Stimulated activated CD4-positive, alpha-beta T cell treated with anti-CD3 and anti-CD28 coated beads, Interleukin-1b, Interleukin-23, amount 100 ng/mL, for 4 hours (primary cell): ENCODE measurements around the gene ADARB2.

Experiments
- DNase-seq, 2 donors: peaks; one replicate each; pipeline ENCODE4 v3.0.0-alpha.2; 2020; ENCODE audit warnings: low read depth in 2 of 2

ADARB2 gene

DNA sequence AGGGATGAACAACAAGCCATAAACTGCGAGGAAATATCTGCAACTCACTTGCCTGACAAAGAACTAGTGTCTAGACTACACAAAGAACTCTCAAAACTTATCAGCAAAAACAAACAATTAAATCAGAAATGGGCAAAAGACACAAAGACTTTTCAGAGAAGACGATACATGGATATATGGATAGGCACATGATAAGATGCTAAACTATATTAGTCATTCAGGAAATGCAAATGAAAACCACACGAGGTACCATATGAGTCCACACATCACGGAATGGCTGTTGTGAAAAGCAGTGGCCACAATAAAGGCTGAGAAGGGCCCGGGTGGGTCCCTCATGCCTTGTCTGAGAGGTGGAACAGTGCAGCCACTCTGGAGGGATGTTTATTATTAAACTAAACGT is 413.4 kb downstream of the ADARB2 start:
- DNase-seq = no peak

DNA sequence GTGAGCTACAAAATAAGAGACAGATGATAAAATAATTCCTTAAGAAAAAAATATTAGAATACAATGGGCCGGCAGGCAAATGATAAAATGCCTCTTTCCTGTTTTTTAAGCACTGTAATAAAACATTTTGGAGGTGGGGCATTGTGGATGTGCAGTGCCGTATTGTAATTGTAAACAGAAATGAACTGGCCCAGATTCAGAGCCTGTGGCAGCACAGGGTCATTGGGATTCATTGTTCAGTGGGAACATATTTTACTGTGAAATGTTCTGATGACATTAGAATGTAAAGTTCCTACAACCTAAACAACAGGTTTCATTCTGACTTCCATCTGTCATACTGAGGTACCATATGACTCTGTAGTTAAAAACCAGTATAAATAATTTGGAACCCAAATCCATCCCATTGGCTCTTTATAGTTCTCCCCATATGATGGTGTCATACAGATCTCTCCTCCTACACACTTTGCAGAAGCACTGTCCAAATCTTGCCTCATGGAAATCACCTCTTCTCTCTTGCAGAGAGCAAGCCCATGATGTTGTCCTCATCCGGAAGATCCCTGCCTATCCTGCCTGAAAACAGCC is 416.5 kb downstream of the ADARB2 start:
- no peak for DNase-seq

DNA sequence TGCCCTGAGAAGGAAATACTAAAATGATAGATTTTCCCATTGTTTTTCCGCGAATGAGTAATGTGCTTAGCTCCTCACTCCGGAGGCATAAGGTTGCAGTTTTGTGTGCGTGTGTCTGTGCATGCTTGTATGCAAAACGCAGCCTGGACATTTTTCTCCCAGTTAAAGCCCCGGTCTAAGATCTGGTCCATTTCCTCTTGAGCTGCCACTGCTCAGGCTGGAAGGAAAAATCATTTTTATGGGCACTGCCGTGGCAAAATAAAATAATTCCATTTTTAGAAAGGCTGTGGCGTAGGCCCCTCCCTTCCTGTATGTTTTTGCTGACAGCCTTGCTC is 420.5 kb downstream of the ADARB2 start:
- no peak for DNase-seq

DNA sequence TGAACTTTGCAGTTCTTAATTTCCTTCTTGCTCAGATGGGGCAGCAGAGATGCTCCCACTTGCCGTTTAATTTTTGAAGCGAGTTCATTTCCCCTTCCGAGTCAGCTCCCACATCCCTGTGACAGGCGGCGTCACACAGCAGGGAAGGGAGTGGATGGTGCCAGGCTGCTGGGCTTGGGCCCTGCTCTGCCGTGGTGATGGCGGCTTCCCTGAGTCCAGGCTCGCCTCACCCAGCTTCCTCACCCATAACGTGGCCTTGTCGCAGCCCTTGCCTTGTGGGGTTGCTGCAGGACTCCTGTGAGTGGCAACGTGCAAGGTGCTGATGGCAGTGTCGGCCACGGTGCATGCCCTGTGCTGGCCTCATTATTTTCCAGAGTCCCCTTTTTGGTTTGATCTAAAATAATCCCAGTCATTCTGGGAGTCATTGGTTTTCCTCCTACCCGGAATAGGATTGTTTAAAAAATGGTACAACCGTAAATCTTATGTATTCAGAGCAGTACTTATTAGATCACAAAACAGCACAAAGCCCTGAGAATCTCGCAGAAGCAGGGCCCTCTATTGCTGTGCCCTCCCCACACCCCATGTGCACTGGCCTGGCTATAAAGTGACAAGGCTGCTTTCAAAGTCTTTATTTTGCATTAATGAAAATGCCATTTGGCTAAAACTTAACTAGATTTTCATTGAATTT is 421.1 kb downstream of the ADARB2 start:
- no peak for DNase-seq

DNA sequence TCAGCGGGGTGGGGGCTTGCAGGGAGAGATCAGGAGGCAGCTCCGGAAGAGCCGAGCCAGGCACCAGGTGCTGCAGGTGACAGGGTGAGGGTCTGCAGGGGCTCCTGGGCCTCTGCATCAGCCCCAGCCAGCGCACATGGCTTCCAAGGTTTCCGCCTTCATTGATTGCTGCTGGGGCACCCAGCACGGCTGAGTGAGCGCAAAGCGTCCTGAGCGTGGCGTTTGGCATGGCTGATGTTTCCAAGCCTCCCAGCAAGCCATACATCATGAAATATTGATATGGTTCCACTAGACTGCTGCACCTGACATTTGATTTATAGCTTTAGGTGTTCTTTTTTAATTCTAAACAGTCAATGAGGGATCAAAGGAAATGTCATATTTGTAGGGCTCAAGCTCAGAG is 422.1 kb downstream of the ADARB2 start:
- DNase-seq = no peak

DNA sequence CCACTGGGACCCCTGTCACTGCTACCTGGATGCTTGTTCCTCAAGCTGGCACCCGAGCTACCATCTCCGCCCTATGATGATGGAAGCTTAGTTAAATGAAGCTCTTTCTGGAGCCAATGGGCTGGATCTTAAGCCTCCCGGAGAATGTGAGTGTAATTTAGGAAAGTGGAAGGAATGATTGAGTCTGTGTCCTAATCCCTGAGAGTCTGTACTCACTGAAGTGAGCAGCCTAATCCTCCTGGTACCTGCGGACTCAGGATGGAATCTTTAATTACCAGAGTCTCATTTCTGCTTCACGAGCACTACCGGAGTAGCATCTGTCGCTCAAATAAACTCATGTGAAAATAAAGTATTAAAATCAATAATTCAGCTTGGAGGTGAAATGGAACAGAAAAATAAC is 425.6 kb downstream of the ADARB2 start:
- no peak for DNase-seq

DNA sequence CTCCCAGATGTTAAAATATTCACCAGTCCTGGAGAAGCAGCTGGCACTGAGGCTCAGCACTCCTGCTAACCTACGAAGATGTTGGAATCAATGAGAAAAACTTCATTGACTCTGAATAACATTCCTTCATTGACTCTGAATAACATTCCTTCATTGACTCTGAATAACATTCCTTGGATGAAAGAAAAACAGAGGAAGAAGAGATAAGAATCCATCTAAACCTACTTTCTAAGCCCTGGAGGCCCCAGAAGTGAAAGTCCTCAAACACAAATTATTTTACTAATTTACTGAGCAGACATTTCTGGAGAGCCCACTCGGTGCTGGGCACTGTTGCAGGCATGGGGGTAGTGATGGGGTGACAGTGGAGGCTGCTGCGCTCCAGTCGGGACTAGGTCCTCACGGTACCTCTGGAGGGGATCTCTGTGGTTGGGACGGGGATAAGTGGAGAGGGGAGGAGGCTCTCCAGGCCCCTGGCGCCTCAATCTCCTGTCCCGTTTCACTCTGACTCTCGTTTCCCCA is 427.0 kb downstream of the ADARB2 start:
- DNase-seq = no peak

DNA sequence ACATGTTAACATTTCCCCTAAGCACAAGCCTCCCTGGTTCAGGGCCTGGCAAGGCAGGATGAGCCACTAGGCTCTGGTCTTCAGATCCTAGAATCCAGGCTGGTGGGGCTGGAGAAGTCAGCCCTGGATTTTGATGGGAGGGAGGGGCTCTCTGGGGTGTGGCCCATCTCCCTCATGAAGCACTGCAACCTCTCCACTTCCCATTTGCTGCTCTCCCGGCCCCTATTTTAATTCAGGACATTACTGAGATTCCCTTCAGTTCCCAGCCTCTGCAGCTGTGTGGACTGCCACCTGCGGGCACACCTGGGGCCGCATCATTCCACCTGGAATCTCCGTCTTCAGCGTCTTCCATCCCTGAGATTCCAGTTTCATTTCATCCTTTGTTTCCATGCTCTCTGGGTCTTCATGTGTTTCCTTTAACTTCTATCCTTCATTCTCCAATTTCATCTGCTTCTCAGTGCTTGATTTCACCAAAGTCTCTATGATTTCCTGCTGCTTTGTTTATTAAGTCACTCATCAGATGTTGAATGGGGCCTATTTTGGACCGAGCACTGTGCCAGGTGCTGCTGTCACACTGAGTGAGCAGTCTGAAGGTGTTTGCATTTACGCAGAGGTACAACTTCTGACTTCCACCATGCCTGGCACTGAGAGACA is 427.6 kb downstream of the ADARB2 start:
- no peak for DNase-seq

DNA sequence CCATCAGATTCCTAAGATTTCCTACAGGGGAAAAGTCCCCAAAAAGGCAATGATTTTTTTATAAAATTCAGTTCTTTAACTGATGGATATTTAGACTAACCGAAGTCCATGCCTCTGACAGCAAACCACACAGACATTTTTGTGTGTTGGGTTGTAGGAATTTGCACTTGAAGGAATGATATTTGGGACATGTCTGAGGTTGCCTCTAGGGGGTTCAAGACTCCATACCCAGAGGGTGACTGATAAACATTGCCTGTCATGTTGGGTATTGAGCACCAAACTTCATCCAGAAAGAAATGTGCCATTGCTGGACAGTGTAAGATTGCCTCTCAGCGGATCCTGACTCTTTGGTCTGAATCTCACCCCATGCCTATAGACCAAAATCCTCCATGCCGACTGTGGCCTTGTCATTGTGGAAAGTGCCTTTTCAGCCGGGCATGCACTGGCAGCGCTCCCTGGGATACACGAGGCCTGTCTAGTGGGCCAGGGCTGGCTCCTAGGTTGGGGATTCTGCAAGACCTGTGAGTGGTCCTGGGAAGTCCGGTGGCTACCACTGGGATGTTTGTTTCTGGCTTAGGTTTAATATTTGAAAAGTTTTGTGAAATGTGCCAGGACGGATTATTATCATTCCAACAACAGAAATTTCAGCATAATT is 428.2 kb downstream of the ADARB2 start:
- DNase-seq = no peak

DNA sequence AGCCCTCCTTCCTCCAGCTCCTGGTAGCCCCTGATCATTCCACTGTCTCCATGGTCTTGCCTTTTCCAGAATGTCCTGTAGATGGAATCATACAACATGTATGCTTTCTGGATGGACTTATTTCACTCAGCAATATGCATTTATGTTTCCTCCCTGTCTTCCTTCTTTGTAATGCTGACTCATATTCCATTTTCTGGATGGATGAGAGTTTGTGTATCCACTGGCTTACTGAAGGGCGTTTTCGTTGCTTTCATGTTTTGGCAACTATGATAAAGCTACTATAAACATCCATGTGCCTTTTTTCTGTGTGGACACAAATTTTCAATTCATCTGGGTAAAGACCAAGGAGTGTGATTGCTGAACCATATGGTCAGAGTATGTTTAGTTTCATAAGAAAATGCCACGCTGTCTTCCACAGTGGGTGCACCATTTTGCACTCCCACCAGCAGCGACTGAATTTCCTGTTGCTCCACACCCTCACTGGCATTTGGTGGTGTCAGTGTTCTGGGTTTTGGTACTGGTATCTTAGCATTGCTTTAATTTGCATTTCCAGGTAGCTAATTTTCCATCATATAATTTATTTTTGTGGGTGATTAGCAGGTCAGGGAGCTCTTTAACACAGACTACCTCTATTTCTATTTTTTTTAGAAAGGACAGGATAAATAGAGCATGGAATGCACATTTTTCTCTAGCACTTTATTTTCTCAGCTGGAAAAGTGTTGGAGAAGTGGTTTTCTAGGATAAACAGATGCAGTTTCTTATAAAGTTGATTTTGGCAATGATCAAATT is 429.0 kb downstream of the ADARB2 start:
- no peak for DNase-seq

DNA sequence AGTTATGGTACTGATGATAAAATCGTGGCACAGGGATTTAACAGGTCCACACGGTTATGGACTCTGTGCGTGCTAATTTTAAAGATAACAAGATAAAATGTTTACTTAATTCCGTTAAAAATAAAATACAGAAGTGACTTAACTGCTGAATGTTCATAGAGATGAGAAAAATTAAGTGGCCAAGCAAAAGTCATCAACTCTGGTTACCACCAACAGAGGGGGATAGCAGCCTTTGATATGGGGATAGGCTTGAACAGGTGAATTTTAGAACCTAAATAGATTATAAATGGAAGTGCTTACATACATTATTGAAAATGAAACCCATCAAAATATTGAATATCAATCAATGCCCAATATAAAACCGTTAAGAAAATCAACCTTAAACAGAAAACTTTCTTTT is 436.2 kb downstream of the ADARB2 start:
- DNase-seq = no peak

DNA sequence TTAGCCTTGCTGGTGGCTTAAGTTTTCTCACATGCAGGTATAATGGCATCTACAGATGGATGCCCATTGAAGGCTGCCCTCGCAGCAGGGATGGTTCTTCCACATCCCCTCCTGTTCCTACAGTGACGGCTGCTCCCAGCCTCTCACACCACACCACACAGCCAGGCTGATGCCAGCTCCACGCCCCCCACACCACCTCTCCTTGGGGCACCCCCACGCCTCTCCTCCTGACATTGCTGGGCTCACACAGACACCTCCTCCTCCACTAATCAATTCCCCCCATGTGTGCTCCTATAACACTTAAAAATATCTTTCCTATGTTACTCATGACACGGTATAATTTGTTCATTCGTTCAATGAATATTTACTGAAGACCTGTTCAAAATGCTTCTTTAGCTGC is 437.1 kb downstream of the ADARB2 start:
- DNase-seq = no peak

DNA sequence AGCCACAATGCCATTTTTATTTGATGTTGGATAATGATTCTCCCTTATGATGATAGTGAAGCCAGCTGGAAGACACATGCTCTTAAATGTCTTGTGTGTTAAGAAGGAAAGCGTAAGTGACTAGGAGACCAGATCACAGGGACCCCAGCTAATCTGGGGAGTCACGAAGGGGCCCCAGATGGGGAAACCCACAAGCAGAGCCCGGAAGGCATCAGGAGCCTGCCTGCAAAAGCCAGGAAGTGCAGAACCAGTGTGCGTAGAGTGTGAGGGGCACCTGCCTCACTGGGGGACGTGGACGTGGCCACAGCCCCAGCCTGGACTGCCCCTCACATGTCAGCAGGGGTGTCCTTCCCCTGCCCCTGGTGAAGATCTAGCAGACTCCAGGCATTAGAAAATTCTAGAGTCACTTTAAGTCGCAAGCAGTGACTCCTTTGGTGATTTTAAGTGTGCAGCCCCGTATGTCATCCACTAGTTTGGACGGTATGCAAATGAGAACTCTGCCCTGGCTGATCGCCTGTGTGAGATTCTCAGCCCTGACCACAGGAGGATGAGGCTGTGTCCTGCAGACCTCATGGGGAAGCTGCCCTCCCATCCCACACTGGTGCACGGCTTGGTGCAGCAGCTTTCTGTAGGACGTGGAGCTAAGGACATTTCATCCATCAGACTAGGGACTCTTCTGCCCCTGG is 438.1 kb downstream of the ADARB2 start:
- no peak for DNase-seq

DNA sequence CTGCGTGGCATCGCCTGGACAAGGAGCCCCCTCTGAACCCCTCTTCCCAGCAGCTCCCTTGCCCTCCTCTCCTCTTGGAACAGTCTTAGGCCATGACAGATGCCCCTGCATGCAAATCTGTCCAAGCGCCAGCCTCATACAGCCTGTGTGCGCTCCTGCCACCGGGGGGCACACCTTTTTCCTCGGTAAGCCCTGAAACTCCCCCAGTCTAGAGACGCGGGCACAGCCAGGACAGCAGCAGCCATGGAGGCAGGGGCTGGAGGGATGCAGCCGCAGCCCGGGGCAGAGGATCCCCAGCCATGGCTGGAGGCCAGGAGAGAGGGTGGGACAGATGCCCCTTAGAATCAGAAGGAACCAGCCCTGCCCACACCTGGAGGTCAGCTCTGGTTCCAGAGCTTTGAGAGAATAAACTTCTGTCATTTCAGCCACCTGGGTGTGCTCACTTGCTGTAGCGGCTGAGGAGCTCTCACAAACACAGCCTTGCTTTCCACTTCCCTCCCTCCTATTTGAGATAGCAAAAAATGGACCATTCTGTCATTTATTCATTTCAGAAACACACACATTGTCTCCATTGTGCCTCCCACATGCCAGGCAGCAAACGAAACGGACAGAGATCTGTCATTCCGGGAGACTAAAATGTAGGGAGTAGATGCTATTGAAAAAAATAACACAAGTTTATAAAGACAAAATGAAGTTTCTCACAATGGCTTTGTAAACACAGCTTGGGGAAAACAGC is 439.6 kb downstream of the ADARB2 start:
- no peak for DNase-seq

DNA sequence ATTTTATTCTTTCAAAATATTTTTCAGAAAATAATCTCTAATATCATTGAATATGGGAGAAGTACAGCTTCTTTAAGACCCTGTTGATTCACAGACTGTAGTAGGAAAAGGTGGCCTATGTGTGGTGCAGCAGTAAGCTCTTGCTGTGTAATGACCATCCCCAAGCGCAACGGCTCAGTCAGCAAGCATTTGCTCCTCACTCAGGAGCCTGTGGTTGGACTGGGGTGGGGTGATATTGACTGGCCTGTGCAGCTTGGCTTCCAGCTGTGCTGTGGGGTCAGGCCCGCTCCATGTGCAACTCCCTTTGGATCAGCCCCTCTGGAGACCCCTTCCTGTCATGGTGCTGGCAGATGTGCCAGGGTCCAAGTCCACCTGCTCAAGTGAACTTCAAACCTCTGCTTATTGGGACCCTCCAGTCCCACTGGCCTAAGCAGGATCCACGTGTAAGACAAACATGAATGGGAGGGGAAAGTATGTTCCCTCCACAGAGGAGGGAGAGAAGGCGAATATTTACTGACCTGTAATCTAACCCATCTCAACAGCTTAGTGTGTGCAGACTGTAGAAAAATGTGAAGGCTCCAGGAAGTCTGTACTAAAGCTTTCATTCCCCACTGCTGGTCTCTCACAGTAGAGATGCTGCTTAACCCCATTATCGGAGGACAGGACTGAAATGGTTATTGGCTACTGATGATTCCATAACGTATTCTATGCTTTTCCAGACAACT is 441.4 kb downstream of the ADARB2 start:
- no peak for DNase-seq

DNA sequence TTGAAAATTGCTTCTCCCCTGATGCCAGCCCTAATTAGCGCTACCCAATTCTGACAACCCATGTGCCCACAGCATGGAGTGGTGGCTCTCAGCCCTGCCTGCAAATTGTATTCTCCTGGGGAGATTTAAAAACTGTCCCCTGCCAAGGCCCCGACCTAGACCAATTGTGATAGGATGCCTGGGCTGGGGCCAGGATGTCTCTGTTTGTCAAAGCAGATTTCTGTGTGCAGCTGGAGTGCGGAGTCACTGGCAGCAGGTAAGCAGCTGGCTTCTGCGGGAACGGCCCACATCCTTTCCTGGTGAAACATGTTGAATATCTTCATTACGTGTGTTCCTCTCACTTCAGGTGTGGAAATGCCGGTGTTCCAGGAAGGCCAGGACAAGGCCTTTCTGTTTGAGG is 442.6 kb downstream of the ADARB2 start:
- DNase-seq = no peak

DNA sequence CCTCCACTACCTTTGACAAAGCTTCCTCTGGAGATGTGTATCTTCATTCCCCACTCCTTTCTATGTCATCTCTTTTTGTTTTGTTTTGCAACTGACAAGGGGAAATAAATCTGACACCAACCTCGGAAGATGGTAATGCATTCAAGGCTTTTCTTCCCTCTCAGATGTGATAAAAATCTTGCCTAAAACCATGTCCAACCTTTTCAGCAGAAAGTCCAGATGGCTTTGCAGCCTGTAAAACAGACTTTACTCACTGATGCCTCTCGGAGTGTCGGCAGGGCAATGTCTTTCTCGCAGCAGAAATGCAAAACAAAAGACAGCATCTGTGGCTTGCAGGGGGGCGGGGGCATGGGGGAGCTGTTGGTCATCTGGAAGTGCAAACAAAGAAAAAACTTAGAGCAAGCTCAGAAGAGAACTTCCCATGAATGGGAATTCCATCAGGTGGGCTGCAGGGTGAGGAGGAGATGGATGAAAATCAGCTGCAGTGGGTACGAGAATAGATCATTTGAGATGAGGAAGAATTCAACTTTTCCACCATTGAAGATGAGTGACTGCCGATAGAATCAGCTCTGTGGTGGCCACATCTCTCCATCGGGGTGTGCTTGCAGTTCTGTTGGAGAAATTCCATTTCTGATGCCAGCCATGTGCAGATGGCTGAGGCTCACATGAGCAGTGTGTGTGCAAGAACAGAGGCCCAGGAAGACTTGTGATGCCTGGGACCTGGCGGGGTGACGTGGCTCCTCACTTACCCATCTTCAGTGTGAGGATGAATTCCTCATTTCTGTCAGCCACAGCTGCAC is 443.5 kb downstream of the ADARB2 start:
- no peak for DNase-seq

DNA sequence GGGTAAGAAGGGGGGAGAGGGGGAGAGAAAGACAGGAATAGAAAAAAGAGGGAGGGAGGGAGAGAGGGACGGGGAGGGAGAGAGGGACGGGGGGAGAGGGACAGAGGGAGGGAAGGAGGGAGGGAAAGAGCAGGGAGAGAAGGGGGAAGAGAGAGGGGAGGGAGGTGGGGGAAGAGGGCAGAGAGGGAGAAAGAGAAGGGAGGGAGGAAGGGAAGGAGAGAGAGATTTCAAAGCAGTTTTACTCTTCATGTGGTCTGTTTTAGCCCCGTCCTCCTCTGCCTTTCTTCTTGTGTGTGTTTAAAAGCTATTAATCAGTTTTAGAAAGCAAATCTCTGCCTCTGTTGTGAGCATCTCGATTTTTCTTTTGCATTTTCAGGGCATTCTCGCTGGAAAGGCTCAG is 444.2 kb downstream of the ADARB2 start:
- DNase-seq = no peak

DNA sequence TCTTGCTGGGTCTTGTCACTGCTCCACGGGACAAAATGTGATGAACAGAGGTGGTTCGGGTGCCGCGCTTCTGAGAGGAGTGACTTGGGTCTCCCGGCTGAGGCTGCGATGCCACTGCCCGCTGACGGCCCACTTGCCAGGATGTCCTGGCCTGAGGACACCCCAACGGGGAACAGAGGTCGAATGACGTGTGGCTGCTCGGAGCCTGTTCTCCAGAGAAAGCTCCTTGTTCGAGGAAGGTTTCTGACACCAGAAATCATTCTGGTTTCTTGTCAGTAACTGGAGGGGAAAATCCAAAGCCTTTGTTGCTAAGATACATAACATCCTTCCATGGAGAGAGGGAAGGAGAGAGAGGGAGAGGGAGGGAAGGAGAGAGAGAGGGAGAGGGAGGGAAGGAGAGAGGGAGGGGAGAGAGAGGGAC is 444.7 kb downstream of the ADARB2 start:
- no peak for DNase-seq
